Body of pancreas (tissue), 4 donors: ENCODE measurements around the gene RNF11.

Experiments used
- POLR2A ChIP-seq, 3 donors: fragments of 450-650 bp; IDR thresholded peaks; one replicate each; pipeline ENCODE4 v1.6.1; 2016; ENCODE audit warnings: antibody characterized with exemption in 3 of 3, mild to moderate bottlenecking in 2 of 3
- TF ChIP-seq, protein P1 (sequence below), 7 experiments: fragments of 450-650 bp in 4 of 7; fragments of 200-600 bp in 3 of 7; sonication (generic) in 3 of 7; IDR thresholded peaks; one replicate each; pipeline ENCODE4 v1.5.1; 2016 to 2019; ENCODE audit warnings: antibody characterized with exemption in 7 of 7

DNA sequence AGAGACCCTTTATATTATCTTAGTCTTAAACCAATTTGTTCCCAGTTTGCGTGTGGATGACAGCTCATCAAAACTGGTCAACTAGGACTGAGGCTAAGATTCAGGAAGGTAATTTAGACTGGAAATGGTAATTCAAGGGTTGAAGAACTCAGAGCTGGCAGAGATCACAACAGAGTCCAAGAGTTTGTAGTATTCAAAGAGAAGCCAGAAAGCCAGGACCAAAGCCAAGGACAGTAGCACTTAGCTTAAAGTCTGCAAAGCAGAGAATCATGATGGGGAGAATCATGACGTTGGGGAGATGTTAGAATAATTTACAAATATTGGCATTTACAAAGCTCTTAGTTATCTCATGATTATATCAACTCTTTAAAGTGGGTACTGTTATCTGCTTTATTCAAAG, 32.6 kb downstream of the RNF11 start:
- TF ChIP-seq, protein P1, sequence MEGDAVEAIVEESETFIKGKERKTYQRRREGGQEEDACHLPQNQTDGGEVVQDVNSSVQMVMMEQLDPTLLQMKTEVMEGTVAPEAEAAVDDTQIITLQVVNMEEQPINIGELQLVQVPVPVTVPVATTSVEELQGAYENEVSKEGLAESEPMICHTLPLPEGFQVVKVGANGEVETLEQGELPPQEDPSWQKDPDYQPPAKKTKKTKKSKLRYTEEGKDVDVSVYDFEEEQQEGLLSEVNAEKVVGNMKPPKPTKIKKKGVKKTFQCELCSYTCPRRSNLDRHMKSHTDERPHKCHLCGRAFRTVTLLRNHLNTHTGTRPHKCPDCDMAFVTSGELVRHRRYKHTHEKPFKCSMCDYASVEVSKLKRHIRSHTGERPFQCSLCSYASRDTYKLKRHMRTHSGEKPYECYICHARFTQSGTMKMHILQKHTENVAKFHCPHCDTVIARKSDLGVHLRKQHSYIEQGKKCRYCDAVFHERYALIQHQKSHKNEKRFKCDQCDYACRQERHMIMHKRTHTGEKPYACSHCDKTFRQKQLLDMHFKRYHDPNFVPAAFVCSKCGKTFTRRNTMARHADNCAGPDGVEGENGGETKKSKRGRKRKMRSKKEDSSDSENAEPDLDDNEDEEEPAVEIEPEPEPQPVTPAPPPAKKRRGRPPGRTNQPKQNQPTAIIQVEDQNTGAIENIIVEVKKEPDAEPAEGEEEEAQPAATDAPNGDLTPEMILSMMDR (IDR thresholded peaks at IDR 0.05), result no peak
- no peak for TF ChIP-seq POLR2A (IDR thresholded peaks at IDR 0.05)
